ENCODE results near the gene NLGN1.

The NLGN1 gene

GRCh38 chr3:174334111-174334510, 936.6 kb downstream of the NLGN1 start:
- TF ChIP-seq CTCF (conservative IDR thresholded peaks at IDR 0.05; ENCODE audit: control insufficient read depth, insufficient read depth, low read depth, low read length) = no peak
- no peak overlapping the region for H3K4me3 ChIP-seq (ENCODE audit: control insufficient read depth, low read depth, low read length)
- DNase-seq (ENCODE audit: low read depth) = no peak

- no peak for TF ChIP-seq CTCF (conservative IDR thresholded peaks at IDR 0.05; ENCODE audit: control insufficient read depth, insufficient read depth, low read depth, low read length)
- H3K4me3 ChIP-seq (ENCODE audit: control insufficient read depth, low read depth, low read length) = no peak overlapping the region
Measured at GRCh38 chr3:174335324-174335723, 937.8 kb downstream of the NLGN1 start.

GRCh38 chr3:174335910-174336309, 938.4 kb downstream of the NLGN1 start:
- no peak for TF ChIP-seq CTCF (conservative IDR thresholded peaks at IDR 0.05; ENCODE audit: control insufficient read depth, insufficient read depth, low read depth, low read length)
- H3K4me3 ChIP-seq (ENCODE audit: control insufficient read depth, low read depth, low read length) = no peak overlapping the region
- DNase-seq (ENCODE audit: low read depth) = no peak

More at GRCh38 chr3:174335324-174335723, 937.8 kb downstream of the NLGN1 start:
- no peak for DNase-seq (ENCODE audit: low read depth)
